Neural crest cell (in vitro differentiated cells): Measurements from ENCODE around the gene HDAC10. TPM values are rescaled to one million over a fixed set of nuclear protein-coding genes. Genes with fewer than 3 reads are reported as not detected.
A peak's percentile ranks its signal among the peaks of the same experiment; 100 is the strongest.

Experiments used
- DNase-seq: peaks from one replicate; pipeline ENCODE4 v3.0.0; 2021; ENCODE audit warnings: low read depth, mixed read lengths, low spot score
- H3K27ac Mint-ChIP-seq: one replicate; pipeline ENCODE4 v1.8.0; 2021; ENCODE audit warnings: mild to moderate bottlenecking, mixed read lengths; ENCODE audit not compliant: unreplicated experiment
- H3K27me3 Mint-ChIP-seq: 2 replicates; pipeline ENCODE4 v1.8.0; 2021; ENCODE audit warnings: low read depth, mild to moderate bottlenecking, mixed read lengths
- H3K36me3 Mint-ChIP-seq: 2 replicates; pipeline ENCODE4 v1.8.0; 2021; ENCODE audit warnings: low read depth, mild to moderate bottlenecking, mixed read lengths
- H3K4me1 Mint-ChIP-seq: 2 replicates; pipeline ENCODE4 v1.8.0; 2021; ENCODE audit warnings: mixed read lengths
- H3K4me3 Mint-ChIP-seq: one replicate; pipeline ENCODE4 v1.8.0; 2021; ENCODE audit warnings: mild to moderate bottlenecking, mixed read lengths
- H3K9me3 Mint-ChIP-seq: 2 replicates; pipeline ENCODE4 v1.8.0; 2021; ENCODE audit warnings: mixed read lengths
- CTCF ChIP-seq: fragments of 200-600 bp; sonication (generic); conservative IDR thresholded peaks from 2 replicates; pipeline ENCODE4 v1.5.0; 2021; ENCODE audit warnings: antibody characterized with exemption, mild to moderate bottlenecking
- total RNA-seq: library from RNA; stranded (reverse); gene quantifications from 2 replicates; pipeline ENCODE4 v1.2.1, GENCODE V29; 2021

The HDAC10 gene
- total RNA-seq, 1 donor from 2014 or later, result 52.9 TPM

- H3K9me3 Mint-ChIP-seq, result no peaks in the 10 kb centered on the region
- H3K27me3 Mint-ChIP-seq, result no peaks in the 10 kb centered on the region
- DNase-seq, result no peak
- no peaks in the 10 kb centered on the region for H3K36me3 Mint-ChIP-seq
- H3K4me3 Mint-ChIP-seq, result peak overlapping the region; percentile 47
- no peak overlapping the region for H3K27ac Mint-ChIP-seq
- no peak for TF ChIP-seq CTCF
- peaks cover 5% of the 10 kb centered on the region for H3K4me1 Mint-ChIP-seq
Measured at GRCh38 chr22:50260801-50261614, 9.9 kb upstream of the HDAC10 start.

GRCh38 chr22:50260434-50260800 is 9.4 kb upstream of the HDAC10 start:
- Mint-ChIP-seq H3K4me1 (peaks cover 5% of the 10 kb centered on the region), H3K36me3 (no peaks in the 10 kb centered on the region), H3K4me3 (peak overlapping the region; percentile 47), H3K9me3 (no peaks in the 10 kb centered on the region), H3K27me3 (no peaks in the 10 kb centered on the region), H3K27ac (no peak overlapping the region)
- no peak for TF ChIP-seq CTCF
- no peak for DNase-seq

DNA sequence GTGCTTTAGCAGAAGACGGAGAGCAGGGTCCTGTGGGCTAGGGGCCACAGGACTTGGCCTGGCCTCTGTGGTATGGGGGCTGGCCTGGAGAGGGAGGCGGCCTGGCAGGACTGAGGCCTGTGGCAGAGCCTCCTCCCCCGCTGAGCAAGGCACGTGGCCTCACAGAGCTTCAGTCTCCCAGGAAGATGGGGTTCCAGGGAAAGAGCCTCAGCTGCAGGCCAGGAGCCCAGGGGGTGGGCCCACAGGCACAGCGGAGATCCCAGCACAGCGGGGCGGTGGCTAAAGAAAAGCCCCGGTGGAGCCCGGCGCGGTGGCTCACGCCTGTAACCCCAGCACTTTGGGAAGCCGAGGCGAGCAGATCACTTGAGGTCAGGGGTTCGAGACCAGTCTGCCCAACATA is 8.2 kb upstream of the HDAC10 start:
- no peak for TF ChIP-seq CTCF
- H3K4me3 Mint-ChIP-seq, result peak overlapping the region; percentile 71
- no peak for DNase-seq
- H3K27me3 Mint-ChIP-seq, result no peaks in the 10 kb centered on the region
- peaks cover 5% of the 10 kb centered on the region for H3K4me1 Mint-ChIP-seq
- H3K9me3 Mint-ChIP-seq, result no peaks in the 10 kb centered on the region
- H3K27ac Mint-ChIP-seq, result no peak overlapping the region
- no peaks in the 10 kb centered on the region for H3K36me3 Mint-ChIP-seq

DNA sequence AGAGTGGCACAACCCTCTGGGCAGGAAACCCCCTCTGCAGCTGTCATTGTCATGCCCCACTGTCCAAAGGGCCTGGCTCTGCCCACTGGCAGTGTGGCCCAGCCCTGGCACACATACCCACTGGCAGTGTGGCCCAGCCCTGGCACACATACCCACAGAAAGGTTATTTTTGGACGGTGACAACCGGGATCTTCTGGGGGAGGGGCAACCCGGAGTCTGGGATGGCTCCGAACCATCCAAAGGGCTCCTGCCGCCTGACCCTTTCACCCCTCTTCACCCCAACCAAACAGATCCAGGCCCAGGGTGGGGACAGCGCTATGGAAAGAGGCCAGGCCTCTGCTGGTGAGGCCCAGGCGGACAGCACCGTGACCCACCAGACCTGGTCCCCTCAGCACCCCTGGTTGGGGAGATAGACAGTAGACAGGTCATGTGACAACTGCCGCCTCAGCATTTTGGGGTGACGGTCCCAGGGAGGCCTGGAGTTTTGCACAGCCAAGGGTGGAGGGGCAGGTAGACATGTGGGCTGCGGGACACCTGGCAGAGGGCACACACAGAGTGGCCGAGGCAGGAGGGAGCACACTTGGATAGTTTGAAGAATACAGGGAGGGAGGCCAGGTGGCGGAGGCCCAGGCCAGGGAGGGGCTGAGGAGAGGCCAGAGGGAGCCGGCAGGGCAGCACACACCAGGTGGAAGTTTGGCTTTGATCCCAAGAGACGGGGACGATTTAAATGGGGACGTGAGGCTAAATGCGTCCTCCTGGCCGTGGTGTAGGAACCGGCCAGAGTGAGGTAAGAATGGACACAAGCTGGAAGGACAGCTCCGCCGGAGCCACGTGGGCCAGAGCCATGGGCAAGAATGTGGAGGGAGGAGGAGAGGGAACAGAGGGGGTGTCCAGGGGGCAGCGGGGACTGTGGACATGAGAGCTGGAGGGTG is 7.6 kb upstream of the HDAC10 start:
- H3K9me3 Mint-ChIP-seq, result no peaks in the 10 kb centered on the region
- DNase-seq, result no peak
- no peaks in the 10 kb centered on the region for H3K36me3 Mint-ChIP-seq
- peaks cover 5% of the 10 kb centered on the region for H3K4me1 Mint-ChIP-seq
- peak overlapping the region; percentile 71 for H3K4me3 Mint-ChIP-seq
- no peaks in the 10 kb centered on the region for H3K27me3 Mint-ChIP-seq
- no peak overlapping the region for H3K27ac Mint-ChIP-seq
- no peak for TF ChIP-seq CTCF

DNA sequence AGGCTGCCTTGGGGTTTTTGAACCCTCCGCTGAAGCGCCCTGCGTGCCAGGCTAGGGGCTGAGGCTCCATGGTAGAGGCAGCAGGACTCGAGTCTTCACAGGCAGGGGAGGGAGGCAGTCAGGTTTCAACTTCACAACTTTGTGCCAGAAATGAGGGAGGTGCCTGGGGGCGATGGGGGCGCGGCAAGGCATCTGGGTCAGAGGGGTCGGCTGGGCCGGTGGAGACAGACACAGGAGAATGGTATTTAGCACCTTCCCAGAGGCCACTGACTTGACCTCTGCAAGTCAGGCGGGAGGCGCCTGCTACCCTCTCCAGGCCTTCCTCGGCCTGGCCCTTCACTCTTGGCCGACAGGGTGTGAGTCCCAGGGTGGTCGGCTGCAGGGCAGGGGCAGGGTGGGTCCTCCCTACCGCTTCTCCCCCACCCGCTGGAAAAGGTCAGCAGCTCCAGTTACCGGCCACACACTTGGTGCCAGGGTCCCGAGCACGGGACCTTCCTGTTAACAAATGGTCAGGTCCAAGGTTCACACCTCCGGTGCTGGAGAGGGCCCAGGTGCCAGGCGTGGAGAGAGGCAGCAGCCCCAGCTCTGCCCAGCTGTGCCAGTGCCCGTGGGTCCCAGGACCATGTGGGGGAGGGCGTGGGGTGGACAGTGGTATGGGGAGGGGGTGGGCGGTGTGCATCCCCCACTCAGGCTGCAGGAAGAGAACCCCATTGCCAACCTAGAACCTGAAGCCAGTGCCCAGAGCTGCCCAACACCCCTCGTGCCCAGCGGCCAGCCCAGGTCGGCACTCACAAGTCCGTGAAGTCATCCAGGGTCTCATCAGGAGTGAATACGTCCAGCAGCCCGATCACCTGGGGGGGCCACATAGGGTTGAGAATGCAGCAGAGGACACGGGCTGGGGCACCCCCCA is 6.6 kb upstream of the HDAC10 start:
- no peaks in the 10 kb centered on the region for H3K27me3 Mint-ChIP-seq
- DNase-seq, result no peak
- H3K9me3 Mint-ChIP-seq, result no peaks in the 10 kb centered on the region

More for the DNA sequence above, 6.6 kb upstream of the HDAC10 start:
- no peaks in the 10 kb centered on the region for H3K36me3 Mint-ChIP-seq
- H3K27ac Mint-ChIP-seq, result no peak overlapping the region
- no peak overlapping the region for H3K4me3 Mint-ChIP-seq
- no peak for TF ChIP-seq CTCF
- H3K4me1 Mint-ChIP-seq, result peaks cover 5% of the 10 kb centered on the region
